SU-DHL-6 (cell line): ENCODE data around the gene PRPF31.

Experiments
- H2AFZ ChIP-seq: fragments of 200-600 bp; sonication (generic); 2 replicates; pipeline ENCODE4 v1.6.1; 2014; ENCODE audit warnings: low read depth, mild to moderate bottlenecking, moderate library complexity, mixed read lengths, antibody characterized with exemption, low read length; ENCODE audit not compliant: severe bottlenecking
- H3F3A ChIP-seq: fragments of 200-600 bp; shearing (Covaris generic); 2 replicates; pipeline ENCODE4 v1.6.0; 2016; ENCODE audit warnings: antibody characterized with exemption, mild to moderate bottlenecking; ENCODE audit not compliant: insufficient read depth
- H3K27ac ChIP-seq: fragments of 200-600 bp; sonication (generic); 2 replicates; pipeline ENCODE4 v1.5.1; 2016; ENCODE audit warnings: low read depth, mild to moderate bottlenecking, low read length, moderate library complexity, mixed read lengths
- H3K27me3 ChIP-seq: fragments of 200-600 bp; sonication (generic), shearing (Covaris generic); 2 replicates; pipeline ENCODE4 v1.6.0; 2014; ENCODE audit warnings: mild to moderate bottlenecking, low read length
- H3K36me3 ChIP-seq: fragments of 200-600 bp; sonication (generic); 2 replicates; pipeline ENCODE4 v1.6.1; 2014; ENCODE audit warnings: mild to moderate bottlenecking, low read length, mixed read lengths
- H3K4me2 ChIP-seq: fragments of 300-600, 200-600 bp; shearing (Covaris generic), sonication (generic); 2 replicates; pipeline ENCODE4 v1.6.0; 2014; ENCODE audit warnings: low read length, low read depth, mild to moderate bottlenecking; ENCODE audit not compliant: poor library complexity, severe bottlenecking
- H3K4me3 ChIP-seq: fragments of 200-600 bp; sonication (generic); 2 replicates; pipeline ENCODE4 v1.5.1; 2014; ENCODE audit warnings: antibody characterized with exemption, low read length, mild to moderate bottlenecking, mixed read lengths; ENCODE audit not compliant: insufficient read depth, poor library complexity, severe bottlenecking
- H3K79me2 ChIP-seq: fragments of 200-600 bp; sonication (generic); 2 replicates; pipeline ENCODE4 v1.6.1; 2014; ENCODE audit warnings: mild to moderate bottlenecking, low read length, moderate library complexity; ENCODE audit not compliant: insufficient read depth
- H3K9ac ChIP-seq: fragments of 200-600 bp; sonication (generic); 2 replicates; pipeline ENCODE4 v1.7.0; 2014; ENCODE audit warnings: mild to moderate bottlenecking, low read length
- H3K9me2 ChIP-seq: fragments of 200-600 bp; sonication (generic); replicated peaks from 2 replicates; pipeline ENCODE4 v1.6.1; 2014; ENCODE audit warnings: low read length; ENCODE audit not compliant: insufficient read depth
- H3K9me3 ChIP-seq: fragments of 200-600 bp; sonication (generic); 2 replicates; pipeline ENCODE4 v1.6.1; 2014; ENCODE audit warnings: low read length, mixed read lengths; ENCODE audit not compliant: insufficient read depth
- H4K20me1 ChIP-seq: fragments of 200-600 bp; sonication (generic); 2 replicates; pipeline ENCODE4 v1.6.1; 2014; ENCODE audit warnings: low read depth, mild to moderate bottlenecking, antibody characterized with exemption, low read length, moderate library complexity, mixed read lengths
- CTCF ChIP-seq: fragments of 200-600 bp; sonication (generic); IDR thresholded peaks from one replicate; pipeline ENCODE4 v1.5.1; 2017; ENCODE audit warnings: antibody characterized with exemption, mild to moderate bottlenecking, low read length, moderate library complexity; ENCODE audit not compliant: insufficient read depth, poor library complexity, severe bottlenecking
- EZH2phosphoT487 ChIP-seq: fragments of 200-600 bp; sonication (generic), shearing (Covaris generic); conservative IDR thresholded peaks from 2 replicates; pipeline ENCODE4 v1.6.1; 2018; ENCODE audit warnings: mild to moderate bottlenecking, antibody characterized with exemption, low read length, moderate library complexity, mixed read lengths

The PRPF31 gene

GRCh38 chr19:54155694-54156093 lies 40.1 kb downstream of the PRPF31 start:
- Histone ChIP-seq H3K27me3 (no peaks in the 10 kb centered on the region), H3K9me2 (no peaks in the 10 kb centered on the region), H3K79me2 (no peaks in the 10 kb centered on the region), H3K4me2 (no peak overlapping the region), H4K20me1 (no peaks in the 10 kb centered on the region), H3K9ac (no peak overlapping the region), H3K36me3 (no peaks in the 10 kb centered on the region), H2AFZ (no peak overlapping the region), H3K4me3 (no peak overlapping the region), H3K27ac (no peak overlapping the region), H3K9me3 (no peaks in the 10 kb centered on the region), H3F3A (peaks cover 22% of the 10 kb centered on the region; the same call in 1 of the 2 replicates)
- TF ChIP-seq CTCF (no peak), EZH2phosphoT487 (no peak)

- H3K9ac ChIP-seq, result no peak overlapping the region
- H3K9me3 ChIP-seq, result no peaks in the 10 kb centered on the region
- no peaks in the 10 kb centered on the region for H3K36me3 ChIP-seq
- no peak overlapping the region for H3K4me2 ChIP-seq
- peaks cover 22% of the 10 kb centered on the region; the same call in 1 of the 2 replicates for H3F3A ChIP-seq
- H3K9me2 ChIP-seq, result no peaks in the 10 kb centered on the region
- TF ChIP-seq EZH2phosphoT487 (no peak), CTCF (no peak)
- no peak overlapping the region for H3K27ac ChIP-seq
- no peaks in the 10 kb centered on the region for H3K27me3 ChIP-seq
- H3K4me3 ChIP-seq, result no peak overlapping the region
- H3K79me2 ChIP-seq, result no peaks in the 10 kb centered on the region
- H2AFZ ChIP-seq, result no peak overlapping the region
- H4K20me1 ChIP-seq, result no peaks in the 10 kb centered on the region
These were observed 40.9 kb downstream of the PRPF31 start for GRCh38 chr19:54156490-54156889.

GRCh38 chr19:54156953-54157352 lies 41.4 kb downstream of the PRPF31 start:
- Histone ChIP-seq H3K4me2 (no peak overlapping the region), H3K27ac (no peak overlapping the region), H4K20me1 (no peaks in the 10 kb centered on the region), H3K9me3 (no peaks in the 10 kb centered on the region), H2AFZ (no peak overlapping the region), H3K9me2 (no peaks in the 10 kb centered on the region), H3K79me2 (no peaks in the 10 kb centered on the region), H3K4me3 (no peak overlapping the region), H3F3A (peaks cover 22% of the 10 kb centered on the region; the same call in 1 of the 2 replicates), H3K36me3 (no peaks in the 10 kb centered on the region), H3K9ac (no peak overlapping the region), H3K27me3 (no peaks in the 10 kb centered on the region)
- TF ChIP-seq CTCF, result no peak
- TF ChIP-seq EZH2phosphoT487, result no peak
